Limb (tissue), 2 donors: ENCODE measurements around the gene TFF3.

Source experiments
- DNase-seq, 2 donors: peaks; one replicate each; pipeline ENCODE4 v3.0.0-alpha.2; 2016; ENCODE audit errors: extremely low spot score in 2 of 2

TFF3 gene

DNA sequence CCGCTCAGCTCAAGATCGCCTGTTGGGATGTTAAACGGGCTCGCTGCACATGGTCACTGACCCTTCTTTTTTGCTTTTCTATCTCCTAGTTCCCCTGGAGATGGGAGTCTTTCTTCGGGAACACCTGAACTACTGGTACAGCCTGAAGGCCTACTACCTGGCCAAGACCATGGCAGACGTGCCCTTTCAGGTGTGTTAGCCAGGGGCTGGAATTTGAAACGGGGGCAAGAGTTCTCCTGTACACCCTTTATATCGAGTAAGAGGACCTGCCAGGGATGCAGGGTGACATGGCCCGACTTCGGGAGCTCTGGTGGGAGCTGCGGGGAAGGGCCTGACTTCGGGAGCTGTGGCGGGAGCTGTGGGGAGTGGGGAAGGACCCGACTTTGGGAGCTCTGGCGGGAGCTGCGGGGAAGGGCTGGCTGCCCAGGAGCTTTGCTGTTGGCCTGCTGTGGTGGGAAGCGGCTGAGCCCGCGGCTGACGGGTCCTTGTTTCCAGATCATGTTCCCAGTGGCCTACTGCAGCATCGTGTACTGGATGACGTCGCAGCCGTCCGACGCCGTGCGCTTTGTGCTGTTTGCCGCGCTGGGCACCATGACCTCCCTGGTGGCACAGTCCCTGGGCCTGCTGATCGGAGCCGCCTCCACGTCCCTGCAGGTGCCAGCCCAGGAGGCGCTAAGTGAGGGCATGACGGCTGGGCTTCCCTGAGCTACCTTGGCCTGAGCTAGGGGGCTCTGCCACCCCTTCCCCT is 24.0 kb downstream of the TFF3 start:
- DNase-seq: no peak

DNA sequence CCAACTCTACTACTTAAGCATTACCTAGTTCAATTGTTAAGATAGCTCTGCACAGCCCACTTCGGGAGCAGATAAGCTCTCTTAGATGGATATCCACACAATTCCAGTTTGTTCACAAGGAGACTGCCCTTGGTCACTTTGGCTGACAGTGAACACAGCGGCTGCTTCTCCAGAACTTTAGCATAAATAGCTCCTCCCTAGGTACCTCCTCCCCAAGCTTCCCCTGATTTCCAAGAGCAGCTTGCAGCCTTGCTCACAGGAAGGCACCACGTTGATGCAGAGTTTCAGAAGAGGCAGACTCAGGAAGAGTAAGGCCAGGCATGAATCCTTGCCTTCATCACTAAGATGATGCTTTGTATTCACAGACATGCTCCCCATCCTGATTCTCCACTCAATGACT is 24.7 kb downstream of the TFF3 start:
- DNase-seq: no peak

DNA sequence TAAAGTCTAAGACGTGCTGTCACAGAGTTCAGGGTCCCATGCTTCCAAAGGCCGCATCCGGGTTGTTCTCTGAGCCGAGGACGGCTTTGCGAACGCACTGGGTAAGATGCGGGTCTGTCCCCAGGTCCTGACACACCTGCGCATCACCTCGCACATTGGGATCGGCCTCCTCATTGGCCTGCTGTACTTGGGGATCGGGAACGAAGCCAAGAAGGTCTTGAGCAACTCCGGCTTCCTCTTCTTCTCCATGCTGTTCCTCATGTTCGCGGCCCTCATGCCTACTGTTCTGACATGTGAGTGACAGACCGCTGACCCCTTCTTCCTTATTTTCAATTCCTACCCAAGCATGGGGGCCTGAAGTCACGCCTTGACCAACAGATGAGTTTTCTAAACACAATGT is 25.3 kb downstream of the TFF3 start:
- no peak for DNase-seq

DNA sequence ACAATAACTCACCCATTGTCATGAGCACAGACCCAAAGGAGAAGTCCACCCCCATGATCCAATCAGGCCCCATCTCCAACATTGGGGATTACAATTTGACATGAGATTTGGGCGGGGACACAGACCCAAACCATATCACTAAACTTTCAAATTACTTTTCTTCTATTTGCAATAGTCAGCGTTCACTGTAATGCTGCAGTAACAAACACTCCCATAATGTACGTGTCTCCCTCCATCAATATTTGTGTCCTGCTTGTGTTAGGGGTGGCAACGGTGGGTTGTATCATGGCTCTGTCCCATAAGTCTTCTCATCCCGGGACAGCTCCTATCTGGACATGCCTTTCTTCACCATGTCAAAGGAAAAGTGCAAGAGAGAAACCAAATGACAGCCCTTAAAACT is 26.2 kb downstream of the TFF3 start:
- no peak for DNase-seq

- no peak for DNase-seq
Observed at GRCh38 chr21:42287193-42288083, 27.8 kb downstream of the TFF3 start.

GRCh38 chr21:42286416-42286815 is 28.8 kb downstream of the TFF3 start:
- no peak for DNase-seq

DNA sequence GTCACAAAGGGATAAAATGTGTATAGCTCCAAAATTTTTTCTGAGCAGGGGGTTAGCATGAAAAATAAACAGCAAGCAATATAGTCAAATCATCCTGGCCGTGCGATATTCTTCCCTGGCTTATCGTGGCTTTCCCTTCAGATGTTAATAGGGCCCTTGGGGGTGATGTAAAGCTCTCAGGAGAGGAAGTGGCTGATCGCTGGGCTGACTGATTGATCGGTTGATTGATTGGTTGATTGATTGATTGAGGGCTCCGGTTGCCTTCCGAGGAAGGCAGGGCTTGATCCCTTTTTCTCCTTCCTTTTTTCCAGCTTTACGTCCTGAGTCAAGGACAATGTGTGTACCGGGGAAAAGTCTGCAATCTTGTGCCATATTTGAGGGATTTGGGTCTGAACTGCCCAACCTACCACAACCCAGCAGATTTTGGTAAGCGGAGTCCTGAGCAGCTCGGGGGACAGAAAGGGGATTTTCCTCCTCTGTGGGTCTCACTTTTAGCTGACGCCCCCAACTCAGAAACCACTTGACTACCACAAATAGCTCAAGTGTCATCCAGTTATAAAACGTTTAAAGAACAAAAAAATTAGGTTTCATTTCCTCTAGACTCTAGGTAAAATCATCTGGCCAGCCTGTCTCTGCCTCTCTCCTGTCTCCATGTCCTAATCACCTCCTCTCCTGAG is 29.5 kb downstream of the TFF3 start:
- DNase-seq: no peak

- DNase-seq: no peak
Observed at GRCh38 chr21:42282715-42283114, 32.5 kb downstream of the TFF3 start.

GRCh38 chr21:42282021-42282420 is 33.2 kb downstream of the TFF3 start:
- no peak for DNase-seq

- DNase-seq: no peak
Observed at GRCh38 chr21:42281181-42281680, 34.0 kb downstream of the TFF3 start.

DNA sequence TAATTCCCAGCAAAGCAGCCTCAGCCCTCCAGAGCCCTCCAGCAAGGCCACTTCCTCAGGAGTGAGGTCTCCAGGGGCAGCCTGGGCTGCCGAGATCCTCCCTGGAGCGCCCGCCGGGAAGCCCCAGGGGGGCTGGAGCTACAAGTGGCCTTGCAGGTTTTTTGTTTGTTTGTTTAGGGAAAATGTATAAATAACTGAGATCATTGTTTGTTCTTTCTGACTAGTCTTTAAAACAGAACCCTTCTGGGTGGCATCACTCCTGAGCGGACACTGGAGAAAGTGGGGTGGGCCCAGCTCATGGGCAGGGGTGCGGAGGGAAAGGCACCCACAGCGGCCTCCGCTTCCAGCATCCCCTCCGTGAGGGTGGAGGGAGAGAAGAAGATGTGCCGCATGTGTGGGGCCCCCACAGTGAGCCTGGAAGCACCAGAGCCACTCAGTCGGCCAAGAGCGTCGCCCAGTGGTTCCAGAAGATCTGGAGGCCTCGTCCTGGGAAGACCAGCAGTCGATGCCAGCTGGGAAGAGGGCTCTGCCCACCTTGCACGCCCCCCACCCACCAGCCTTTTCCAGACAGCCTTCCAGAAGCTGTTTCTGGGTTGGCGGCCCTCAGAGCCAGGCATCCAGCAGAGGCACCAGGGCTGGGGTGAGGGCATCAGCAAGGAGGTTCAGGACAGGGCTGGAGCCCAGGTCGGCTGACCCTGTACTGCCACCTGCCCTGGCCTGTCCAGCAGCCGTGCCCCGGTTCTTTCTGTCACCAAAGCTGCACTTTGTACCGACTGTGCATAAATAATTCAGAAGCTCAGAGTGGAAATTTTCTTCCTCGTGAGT is 34.6 kb downstream of the TFF3 start:
- DNase-seq: no peak

DNA sequence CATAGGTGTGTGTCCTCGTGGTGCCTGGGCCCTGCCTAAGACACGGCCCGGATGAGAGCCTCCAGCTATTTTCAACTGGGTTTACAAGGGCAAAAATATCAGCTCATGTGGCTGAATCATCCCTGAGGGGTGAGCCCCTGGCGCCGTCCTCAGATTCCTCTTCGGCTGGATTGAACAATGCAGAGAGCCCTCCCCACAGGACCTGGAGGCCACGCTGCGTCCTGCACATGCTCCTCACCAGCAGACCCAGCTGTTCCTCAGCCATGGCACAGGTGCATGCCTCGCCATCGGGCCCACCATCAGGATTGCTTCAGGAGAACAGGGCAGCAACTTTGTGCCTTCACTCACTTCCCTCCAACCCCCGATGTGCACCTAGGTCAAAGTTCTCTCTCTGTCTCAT is 35.3 kb downstream of the TFF3 start:
- no peak for DNase-seq

DNA sequence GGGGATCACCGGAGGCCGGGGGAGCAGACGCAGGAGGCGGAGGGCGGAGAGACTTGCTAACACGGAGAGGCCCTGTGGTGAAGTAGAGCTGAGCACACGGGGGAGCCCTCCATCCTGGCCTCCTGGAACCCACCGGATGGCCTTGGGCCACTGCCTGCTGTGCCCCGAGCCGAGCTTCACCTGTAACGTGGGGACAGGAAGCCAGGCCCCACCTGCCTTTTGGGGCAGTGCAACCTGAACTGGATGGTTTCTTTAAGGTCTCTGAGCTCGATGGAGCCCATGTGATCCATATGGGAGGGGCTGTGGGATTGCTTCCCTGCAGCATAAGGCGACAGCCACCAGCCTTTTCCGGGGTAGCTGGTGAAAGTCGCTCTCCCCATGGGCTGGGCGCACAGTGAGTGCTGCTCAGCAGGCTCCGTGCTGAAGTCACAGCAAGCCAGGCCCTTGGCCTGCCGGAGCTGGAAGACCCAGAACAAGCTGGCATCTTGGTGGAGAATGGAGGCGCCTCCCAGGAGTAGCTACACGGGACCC is 35.8 kb downstream of the TFF3 start:
- no peak for DNase-seq

DNA sequence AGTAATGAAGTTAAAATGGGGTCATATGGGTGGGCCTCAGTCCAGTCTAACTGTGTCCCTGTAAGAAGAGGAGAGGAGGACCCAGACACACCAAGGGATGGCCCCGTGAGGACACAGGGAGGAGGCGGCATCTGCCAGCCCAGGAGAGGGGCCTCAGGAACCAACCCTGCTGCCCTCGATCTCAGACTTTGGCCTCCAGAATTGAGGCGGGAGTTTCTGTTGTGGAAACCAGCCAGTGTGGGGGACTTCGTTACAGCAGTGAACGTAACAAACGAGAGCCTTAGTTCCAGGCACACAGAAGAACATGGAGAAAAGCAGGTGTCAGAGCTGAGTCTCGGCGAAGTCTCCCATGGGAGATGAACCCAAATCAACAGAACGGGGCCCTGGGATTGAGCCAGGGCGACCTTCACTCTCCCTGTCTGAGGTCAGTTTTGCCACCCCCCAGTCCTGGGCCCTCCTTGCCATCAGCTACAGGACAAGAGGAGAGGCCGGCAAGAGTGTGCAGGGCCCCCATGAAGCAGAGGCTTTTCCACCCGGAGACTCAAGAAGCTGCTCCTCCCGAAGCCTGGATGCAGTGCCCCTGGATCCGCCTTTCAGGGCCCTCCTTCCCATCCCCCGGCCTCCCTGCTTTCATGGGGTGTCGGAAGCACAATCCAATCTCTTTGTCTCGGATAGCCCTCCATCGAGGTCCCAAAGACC is 36.6 kb downstream of the TFF3 start:
- DNase-seq: no peak

DNA sequence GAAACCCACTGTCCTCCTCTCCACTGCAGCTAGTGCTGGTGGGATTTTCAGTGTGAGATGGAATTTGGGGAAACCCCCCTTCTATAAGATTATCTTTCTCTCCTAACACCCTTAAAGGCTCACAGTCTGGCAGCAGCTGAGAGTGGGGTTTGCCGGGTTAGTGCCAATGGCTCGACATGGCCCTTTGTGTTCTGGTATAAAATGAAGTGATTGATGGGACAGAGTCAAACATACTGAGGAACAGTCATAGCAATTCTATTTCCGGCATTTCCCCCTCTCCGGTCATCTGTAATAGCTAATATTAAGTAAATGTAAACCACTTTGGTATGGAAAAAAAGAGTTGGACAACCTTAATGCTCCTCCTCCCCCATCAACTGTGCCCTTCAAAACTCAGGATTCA is 37.6 kb downstream of the TFF3 start:
- no peak for DNase-seq

DNA sequence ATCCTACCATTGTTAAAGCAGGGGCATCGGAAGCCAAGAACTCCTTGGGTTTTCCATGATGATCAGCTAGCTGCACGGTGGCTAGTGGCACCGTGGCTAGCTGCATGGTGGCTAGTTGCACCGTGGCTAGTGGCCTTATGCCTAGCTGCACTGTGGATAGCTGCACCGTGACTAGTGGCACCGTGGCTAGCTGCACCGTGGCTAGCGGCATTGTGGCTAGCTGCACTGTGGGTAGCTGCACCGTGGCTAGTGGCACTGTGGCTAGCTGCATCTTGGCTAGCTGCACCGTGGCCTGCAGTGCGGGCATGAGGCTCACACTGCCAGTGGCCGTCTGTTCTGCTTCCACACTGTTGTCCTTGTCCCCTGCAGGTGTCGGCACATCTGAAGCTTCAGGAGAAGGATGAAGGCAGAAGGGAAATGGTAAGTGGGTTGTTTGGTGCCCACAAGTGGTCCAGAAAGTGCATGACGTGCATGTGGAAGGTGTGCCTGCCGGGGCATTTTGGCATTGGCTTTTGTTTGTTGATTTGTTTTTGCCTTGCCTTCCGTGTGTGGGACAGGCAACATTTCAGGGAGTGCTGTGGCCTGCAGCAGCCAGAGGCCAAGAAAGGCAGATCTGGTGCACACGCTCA is 38.6 kb downstream of the TFF3 start:
- DNase-seq: no peak

- DNase-seq: no peak
Observed at GRCh38 chr21:42276076-42276475, 39.1 kb downstream of the TFF3 start.

- no peak for DNase-seq
Observed at GRCh38 chr21:42272984-42273600, 42.1 kb downstream of the TFF3 start.
